GM21390 (cell line): ENCODE measurements around the gene CAV1.

Source experiments
- ATAC-seq: cut with Tn5 transposase; IDR thresholded peaks from one replicate; pipeline ENCODE4 v1.9.1; 2021; ENCODE audit not compliant: unreplicated experiment

Gene CAV1

GRCh38 chr7:116528008-116528789 is 3.4 kb downstream of the CAV1 start:
- ATAC-seq, result no peak

DNA sequence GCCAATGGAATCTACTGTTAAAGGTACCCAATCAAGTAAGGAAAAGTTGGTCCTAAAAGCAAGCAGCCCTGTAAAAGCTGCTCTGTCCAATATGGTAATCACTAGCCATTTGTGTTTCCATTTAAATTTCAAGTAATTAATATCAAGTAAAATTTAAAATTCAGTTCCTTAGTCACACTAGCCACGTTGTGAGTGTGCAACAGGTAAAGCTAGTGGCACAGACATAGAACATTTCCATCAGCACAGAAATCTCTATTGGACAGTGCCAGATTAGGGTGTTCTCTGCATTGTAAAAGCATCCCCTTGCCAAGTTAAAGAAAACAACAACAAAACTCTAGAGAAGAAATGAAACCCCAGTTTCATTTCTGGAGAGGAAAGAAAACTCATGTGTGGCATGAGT is 4.4 kb downstream of the CAV1 start:
- no peak for ATAC-seq

DNA sequence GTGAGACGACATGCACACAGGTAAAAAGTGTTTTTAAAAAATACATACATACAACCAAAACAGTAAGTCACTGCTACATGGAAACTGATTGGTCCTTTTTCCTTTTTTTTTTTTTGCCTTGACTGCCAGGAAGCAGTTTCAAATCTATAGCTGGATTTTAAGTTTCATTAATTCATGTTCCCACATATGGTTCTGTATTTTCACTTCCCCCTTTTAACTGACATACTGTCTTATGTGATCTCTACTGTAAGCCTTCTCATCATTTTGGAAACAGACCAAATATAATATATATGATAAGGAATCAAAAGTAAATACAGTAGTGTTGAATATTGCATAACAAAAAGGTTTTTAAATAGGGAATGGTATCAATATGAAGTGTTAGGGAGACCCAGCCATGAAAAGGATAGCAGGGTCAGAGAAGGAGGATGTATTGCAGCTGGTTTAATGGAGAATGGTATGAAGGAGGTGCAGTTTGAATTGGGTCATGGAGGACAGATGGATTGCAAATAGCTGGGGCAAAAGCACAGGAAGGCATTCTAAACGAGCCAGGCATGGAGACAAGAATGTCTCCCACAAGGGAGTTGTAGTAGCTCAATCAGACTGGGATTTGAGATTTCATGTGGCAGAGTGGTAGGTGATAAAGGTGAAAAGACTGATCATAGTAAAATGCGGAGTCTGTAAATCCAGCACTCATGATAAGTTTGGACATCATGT is 5.4 kb downstream of the CAV1 start:
- no peak for ATAC-seq

DNA sequence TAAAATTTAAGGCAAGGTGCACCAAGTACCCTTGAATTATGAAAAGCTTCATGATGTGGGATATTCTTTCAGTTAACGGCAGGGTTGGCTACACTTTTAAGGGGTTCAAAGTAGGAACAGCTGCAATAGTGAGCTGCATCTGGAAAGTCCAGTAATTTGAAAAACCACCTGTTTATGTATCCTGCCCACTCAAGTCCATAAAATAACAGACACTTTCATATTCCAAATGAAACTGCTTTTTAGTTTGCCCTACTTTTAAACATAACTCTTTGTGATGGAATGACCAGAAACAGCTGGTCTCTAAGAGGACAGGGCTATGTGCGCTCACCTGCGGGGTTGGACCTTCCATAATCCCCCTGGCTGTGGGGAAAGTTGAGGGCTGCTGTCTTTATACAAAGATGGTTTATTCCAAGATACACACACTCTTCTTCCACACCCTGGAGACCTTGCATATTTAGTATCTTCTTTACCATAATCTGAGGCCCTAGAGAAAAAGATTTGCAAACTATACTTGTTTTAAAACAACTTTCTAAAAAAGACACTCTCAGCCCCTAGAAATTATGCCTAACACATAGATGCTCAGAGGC is 7.4 kb downstream of the CAV1 start:
- ATAC-seq, result no peak

- ATAC-seq, result no peak
Observed at GRCh38 chr7:116534790-116535189, 10.0 kb downstream of the CAV1 start.

DNA sequence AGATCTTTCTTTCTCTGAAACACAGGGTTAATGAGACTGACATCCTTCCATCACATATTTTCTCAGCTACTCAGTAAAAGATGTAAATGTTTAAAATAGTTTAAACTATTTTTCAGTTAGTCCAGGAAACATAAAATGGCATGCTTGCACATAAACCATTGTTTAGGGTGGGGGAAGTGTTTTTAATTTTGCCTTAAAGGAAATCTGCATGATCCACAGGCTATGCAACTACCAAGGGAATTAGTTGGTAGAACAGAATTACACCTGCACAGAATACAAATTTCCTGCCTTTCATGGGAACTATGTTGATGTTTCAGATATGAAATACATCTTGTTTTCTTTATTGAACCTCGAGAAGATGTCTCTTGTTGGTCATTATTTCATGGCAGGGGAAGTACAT is 10.6 kb downstream of the CAV1 start:
- ATAC-seq, result no peak

DNA sequence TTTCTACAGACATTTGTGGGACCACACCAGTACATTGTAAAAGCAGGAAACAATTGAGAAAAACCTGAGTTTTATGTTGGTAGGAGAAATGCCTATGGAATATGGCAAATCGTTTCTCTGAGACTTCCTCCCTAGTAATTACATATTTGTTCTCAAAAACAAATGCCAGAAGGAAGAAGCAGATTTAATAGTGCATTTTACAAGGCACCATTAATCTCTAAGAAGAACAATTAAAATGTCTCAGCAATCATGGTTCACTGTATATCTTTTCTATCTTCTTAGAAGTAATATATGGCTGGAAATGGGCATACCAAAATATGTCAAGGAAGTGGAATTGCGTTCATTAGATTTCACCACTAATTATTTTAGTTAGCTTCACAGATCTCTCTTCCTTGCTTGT is 13.3 kb downstream of the CAV1 start:
- ATAC-seq, result no peak

GRCh38 chr7:116539879-116540278 is 15.0 kb downstream of the CAV1 start:
- no peak for ATAC-seq

DNA sequence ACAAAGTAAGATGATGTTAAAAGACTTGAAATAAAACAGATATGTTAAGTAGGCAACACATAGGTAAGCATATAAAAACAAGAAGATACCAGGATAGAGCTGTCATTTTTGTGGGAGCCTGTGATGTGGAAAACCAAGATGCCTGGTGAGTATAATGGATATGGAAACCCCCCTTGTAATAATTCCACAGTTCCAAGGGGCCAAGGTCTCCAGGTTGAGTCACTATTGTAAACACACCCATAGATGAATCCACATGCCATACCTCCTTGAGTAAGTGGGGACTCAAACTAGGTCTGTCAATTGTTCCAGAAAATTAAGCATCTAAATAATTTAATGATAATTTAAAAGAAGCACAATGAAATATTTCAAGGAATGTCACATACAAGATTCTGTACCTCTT is 15.9 kb downstream of the CAV1 start:
- no peak for ATAC-seq

GRCh38 chr7:116541951-116542350 is 17.1 kb downstream of the CAV1 start:
- no peak for ATAC-seq

- no peak for ATAC-seq
Observed at GRCh38 chr7:116542618-116543017, 17.8 kb downstream of the CAV1 start.

GRCh38 chr7:116543664-116544063 is 18.8 kb downstream of the CAV1 start:
- no peak for ATAC-seq

DNA sequence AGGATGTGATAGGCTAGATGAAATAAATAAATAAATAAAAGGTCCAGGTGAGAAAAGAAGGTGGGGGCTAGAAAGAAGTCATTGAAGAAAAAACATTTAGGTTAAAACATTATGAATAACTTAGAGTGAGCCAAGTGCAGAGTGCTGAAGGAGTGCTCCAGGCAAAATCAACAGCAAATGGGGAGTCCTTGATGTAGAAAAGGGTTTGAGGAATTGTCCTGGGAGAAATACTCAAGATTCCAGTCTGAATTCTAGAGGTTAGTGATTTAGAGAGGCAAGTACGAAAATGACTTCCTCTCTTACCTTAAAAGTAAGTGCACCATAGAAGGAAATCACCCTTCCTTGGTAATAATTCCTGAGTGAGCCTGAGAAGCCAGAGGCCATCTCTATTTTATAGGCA is 19.7 kb downstream of the CAV1 start:
- ATAC-seq, result no peak

GRCh38 chr7:116545411-116545993 is 20.7 kb downstream of the CAV1 start:
- no peak for ATAC-seq

DNA sequence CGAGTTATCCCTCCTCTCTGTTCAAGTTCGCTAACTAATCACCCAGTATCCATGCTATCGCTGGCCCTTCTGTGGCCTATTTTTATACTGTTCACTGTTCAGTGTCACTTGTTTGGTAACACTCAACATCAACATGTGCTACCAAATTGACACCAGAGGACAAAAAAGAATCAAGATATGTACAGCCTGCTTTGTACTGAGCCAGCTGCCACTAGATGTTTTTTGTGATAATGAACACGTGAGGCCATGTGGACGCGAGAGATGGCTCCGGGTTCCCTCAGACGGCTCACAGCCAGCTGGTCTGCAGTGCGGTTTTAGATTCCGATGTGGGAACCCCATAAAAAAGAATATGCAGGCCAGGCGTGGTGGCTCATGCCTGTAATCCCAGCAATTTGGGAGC is 21.2 kb downstream of the CAV1 start:
- no peak for ATAC-seq

DNA sequence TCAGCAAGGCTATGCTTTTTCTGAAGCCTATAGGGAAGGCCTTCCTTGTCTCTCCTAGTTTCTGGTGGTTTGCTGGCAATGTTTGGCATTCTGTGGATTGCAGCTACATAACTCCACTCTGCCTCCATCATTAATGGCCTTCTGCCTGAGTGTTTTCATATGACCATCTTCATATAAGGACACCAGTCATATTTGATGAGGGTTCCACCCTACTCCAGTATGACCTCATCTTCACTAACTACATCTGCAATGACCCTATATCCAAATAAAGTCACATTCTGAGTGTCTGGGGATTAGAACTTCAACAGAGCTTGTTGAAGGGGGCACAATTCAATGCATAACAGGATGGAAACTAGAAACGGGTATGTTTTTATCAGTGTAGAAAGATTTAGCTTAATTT is 22.1 kb downstream of the CAV1 start:
- ATAC-seq, result no peak

DNA sequence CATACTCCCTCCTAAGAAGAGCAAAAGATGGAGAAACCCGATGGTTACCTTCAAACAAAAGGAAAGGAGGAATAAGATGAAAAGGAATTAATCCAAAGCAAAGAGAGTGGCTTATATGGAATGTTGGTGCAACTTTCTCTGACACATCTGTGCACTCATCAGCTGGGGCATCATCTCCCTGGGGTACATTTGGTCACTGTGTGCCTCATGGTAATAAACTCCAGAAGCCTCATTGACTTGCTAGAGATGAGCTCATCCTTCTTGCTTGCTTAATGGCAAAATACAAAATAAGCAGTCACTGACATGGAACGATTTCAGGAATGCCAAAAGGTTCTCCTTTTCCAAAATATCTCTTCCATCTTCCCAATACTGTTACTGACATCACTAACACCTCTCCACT is 22.5 kb downstream of the CAV1 start:
- ATAC-seq, result no peak

DNA sequence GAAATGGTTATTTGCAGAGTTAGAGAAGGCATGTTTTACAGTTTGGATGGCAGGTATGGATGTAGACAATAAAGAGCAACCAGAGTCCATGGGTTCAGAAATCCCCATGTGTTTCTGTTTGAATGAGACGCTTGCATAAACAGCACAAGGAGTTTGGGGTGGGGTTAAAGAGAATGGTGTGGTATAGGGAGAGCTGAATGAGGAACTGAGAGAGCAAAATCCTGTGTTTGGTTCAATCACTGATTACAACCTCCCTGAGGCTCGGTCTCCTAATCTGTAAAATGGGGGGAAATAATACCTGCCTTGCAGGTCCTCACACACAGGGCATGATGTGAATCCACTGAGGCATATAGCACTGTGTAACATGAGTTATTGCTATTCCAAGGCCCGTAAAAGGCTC is 23.7 kb downstream of the CAV1 start:
- ATAC-seq, result peak; percentile 94

- ATAC-seq, result no peak
Observed at GRCh38 chr7:116549370-116549769, 24.5 kb downstream of the CAV1 start.

DNA sequence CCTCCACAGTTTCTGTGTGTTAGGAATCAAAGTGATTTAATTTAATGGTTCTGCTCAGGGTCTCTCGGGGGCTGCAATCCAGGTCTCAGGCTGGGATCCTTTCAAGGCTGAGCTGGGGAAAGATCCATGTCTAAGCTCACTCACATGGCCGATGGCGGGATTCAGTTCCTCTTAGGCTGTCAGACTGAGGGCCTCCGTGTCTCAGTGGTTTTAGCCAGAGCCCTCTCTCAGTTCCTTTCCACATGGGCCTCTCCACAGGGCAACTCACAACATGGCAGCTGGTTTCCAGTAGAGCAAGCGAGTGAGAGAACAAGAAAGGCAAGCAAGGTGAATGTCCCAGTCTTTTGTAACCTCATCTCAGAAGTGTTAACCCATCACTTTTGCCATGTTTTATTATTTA is 26.9 kb downstream of the CAV1 start:
- ATAC-seq, result no peak

DNA sequence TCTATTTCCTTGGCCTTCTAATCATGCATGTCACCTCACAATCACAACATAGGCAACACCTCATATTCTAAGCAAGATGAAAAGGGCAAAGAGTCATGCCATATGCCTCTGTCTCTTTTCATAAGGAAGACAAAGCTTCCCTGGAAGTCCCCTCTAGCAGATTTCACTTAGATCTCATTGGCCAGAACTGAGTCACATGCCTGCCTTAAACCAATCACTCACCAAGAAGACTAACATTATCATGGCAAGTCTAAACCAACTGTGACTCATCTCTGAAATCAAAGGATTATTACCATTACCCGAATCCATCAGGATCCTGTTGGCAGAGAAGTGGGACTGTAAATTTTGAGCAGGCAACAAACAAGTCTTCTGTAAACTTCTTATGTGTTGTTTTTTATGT is 27.8 kb downstream of the CAV1 start:
- ATAC-seq, result no peak
